IMR-90 (cell line): Measurements from ENCODE around the gene PSME2. TPM values are rescaled to one million over a fixed set of nuclear protein-coding genes. Genes with fewer than 3 reads are reported as not detected.

Experiments
- ATAC-seq: fragments of 200-7000 bp; cut with Tn5 transposase; 2 replicates; pipeline ENCODE4 v1.9.1; 2020; ENCODE audit warnings: low read depth, mild to moderate bottlenecking, moderate library complexity
- BruUV-seq: library from RNA; stranded (reverse); fragments of 400-500 nt; replicated peaks from 2 replicates; lab custom pipeline; 2021; lab: Mats Ljungman, UMichigan
- CTCF ChIA-PET: fragments of 300-600 bp; formaldehyde crosslinking; extraction: SDS; loops from one replicate; lab custom pipeline; 2021; ENCODE audit warnings: antibody characterized with exemption; lab: Yijun Ruan, JAX
- POLR2A ChIA-PET: fragments of 300-600 bp; sonication (Branson Sonifier 250); formaldehyde crosslinking; loops from one replicate; lab custom pipeline; 2022; ENCODE audit warnings: antibody characterized with exemption; ENCODE audit not compliant: unreplicated experiment; lab: Charles Lee
- DNase-seq: peaks from one replicate; pipeline ENCODE4 v3.0.0; 2013
- H2AFZ ChIP-seq: replicated peaks from 2 replicates; pipeline ENCODE3; 2013; ENCODE audit warnings: low read length, mild to moderate bottlenecking; ENCODE audit not compliant: poor library complexity
- H2AK5ac ChIP-seq: 2 replicates; pipeline ENCODE4 v1.6.1; 2013; ENCODE audit warnings: low read depth, low read length, inconsistent platforms
- H2AK9ac ChIP-seq: replicated peaks from 2 replicates; pipeline ENCODE3; 2013; ENCODE audit warnings: mild to moderate bottlenecking, low read depth, low read length, moderate library complexity; ENCODE audit not compliant: poor library complexity
- H2BK120ac ChIP-seq: 2 replicates; pipeline ENCODE4 v1.6.1; 2013; ENCODE audit warnings: low read depth, low read length, inconsistent platforms
- H2BK15ac ChIP-seq: 3 replicates; pipeline ENCODE4 v1.6.1; 2013; ENCODE audit warnings: low read depth, low read length, inconsistent platforms
- H2BK20ac ChIP-seq: 2 replicates; pipeline ENCODE4 v1.6.1; 2013; ENCODE audit warnings: low read depth, mild to moderate bottlenecking, inconsistent platforms, low read length, moderate library complexity
- H2BK5ac ChIP-seq: 2 replicates; pipeline ENCODE4 v1.6.1; 2013; ENCODE audit warnings: mild to moderate bottlenecking, low read depth, low read length, inconsistent platforms; ENCODE audit not compliant: poor library complexity, severe bottlenecking
- H3K14ac ChIP-seq: replicated peaks from 2 replicates; pipeline ENCODE4 v1.6.1; 2013; ENCODE audit warnings: low read depth, low read length, inconsistent platforms
- H3K18ac ChIP-seq: 2 replicates; pipeline ENCODE4 v1.6.1; 2013; ENCODE audit warnings: low read depth, low read length, control low read depth
- H3K23ac ChIP-seq: 2 replicates; pipeline ENCODE4 v1.6.1; 2013; ENCODE audit warnings: low read depth, low read length, inconsistent platforms
- H3K27ac ChIP-seq: 2 replicates; pipeline ENCODE4 v1.5.1; 2013; ENCODE audit warnings: mild to moderate bottlenecking, control low read depth, low read length; ENCODE audit not compliant: insufficient read depth
- H3K27me3 ChIP-seq: 2 replicates; pipeline ENCODE4 v1.6.1; 2013; ENCODE audit warnings: low read length; ENCODE audit not compliant: control insufficient read depth, insufficient read depth
- H3K36me3 ChIP-seq: 2 replicates; pipeline ENCODE4 v1.6.1; 2013; ENCODE audit warnings: low read length, mixed read lengths; ENCODE audit not compliant: control insufficient read depth, insufficient read depth
- H3K4ac ChIP-seq: 2 replicates; pipeline ENCODE4 v1.6.1; 2013; ENCODE audit warnings: low read depth, low read length, inconsistent platforms
- H3K4me1 ChIP-seq: 2 replicates; pipeline ENCODE4 v1.6.1; 2013; ENCODE audit warnings: low read length, mixed read lengths; ENCODE audit not compliant: control insufficient read depth, insufficient read depth
- H3K4me2 ChIP-seq: 2 replicates; pipeline ENCODE4 v1.6.1; 2013; ENCODE audit warnings: low read depth, mild to moderate bottlenecking, control low read depth, low read length, moderate library complexity
- H3K4me3 ChIP-seq: 2 replicates; pipeline ENCODE4 v1.5.1; 2013; ENCODE audit warnings: low read depth, mild to moderate bottlenecking, control low read depth, low read length, moderate library complexity; ENCODE audit not compliant: insufficient read depth
- H3K56ac ChIP-seq: 2 replicates; pipeline ENCODE4 v1.6.1; 2013; ENCODE audit warnings: low read length, inconsistent platforms; ENCODE audit not compliant: insufficient read depth; ENCODE audit errors: extremely low read depth
- H3K79me1 ChIP-seq, 2 experiments: 2 replicates each; pipeline ENCODE4 v1.6.1; 2013; ENCODE audit warnings: low read length in 2 of 2, inconsistent platforms in 1 of 2, low read depth in 1 of 2
- H3K9ac ChIP-seq: 2 replicates; pipeline ENCODE4 v1.6.1; 2013; ENCODE audit warnings: low read depth, low read length, control low read depth
- H3K9me1 ChIP-seq: 2 replicates; pipeline ENCODE4 v1.6.1; 2013; ENCODE audit warnings: low read length, inconsistent platforms; ENCODE audit not compliant: insufficient read depth
- H3K9me3 ChIP-seq: 2 replicates; pipeline ENCODE4 v1.6.1; 2013; ENCODE audit warnings: low read length; ENCODE audit not compliant: control insufficient read depth, insufficient read depth
- H4K20me1 ChIP-seq: 2 replicates; pipeline ENCODE4 v1.6.1; 2013; ENCODE audit warnings: low read length, inconsistent platforms; ENCODE audit not compliant: insufficient read depth
- H4K5ac ChIP-seq: 2 replicates; pipeline ENCODE4 v1.6.1; 2013; ENCODE audit warnings: mild to moderate bottlenecking, low read depth, low read length, control low read depth
- H4K8ac ChIP-seq, 2 experiments: 2 replicates each; pipeline ENCODE4 v1.6.1; 2013; ENCODE audit warnings: low read depth in 2 of 2, low read length in 2 of 2, control low read depth in 1 of 2, inconsistent platforms in 1 of 2
- H4K91ac ChIP-seq: 2 replicates; pipeline ENCODE4 v1.6.1; 2013; ENCODE audit warnings: low read depth, low read length, inconsistent platforms; ENCODE audit not compliant: insufficient read depth
- MAFK ChIP-seq: IDR thresholded peaks from 2 replicates; pipeline ENCODE4 v1.6.1; 2012; ENCODE audit warnings: low read depth, low read length, improper control_type of control experiment
- POLR2A ChIP-seq: IDR thresholded peaks from 2 replicates; pipeline ENCODE4 v1.6.1; 2012; ENCODE audit warnings: mild to moderate bottlenecking, low read depth, low read length
- RAD21 ChIP-seq: IDR thresholded peaks from 2 replicates; pipeline ENCODE4 v1.6.1; 2012; ENCODE audit warnings: low read length, improper control_type of control experiment
- RCOR1 ChIP-seq: IDR thresholded peaks from 2 replicates; pipeline ENCODE4 v1.6.1; 2012; ENCODE audit warnings: mild to moderate bottlenecking, low read length, improper control_type of control experiment; ENCODE audit not compliant: insufficient replicate concordance
- RFX5 ChIP-seq: IDR thresholded peaks from 2 replicates; pipeline ENCODE4 v1.8.0; 2012; ENCODE audit warnings: low read depth, mild to moderate bottlenecking, low read length, moderate library complexity
- SMC3 ChIP-seq: fragments of 150-350 bp; IDR thresholded peaks from 2 replicates; pipeline ENCODE4 v1.6.1; 2016; ENCODE audit warnings: low read depth, mild to moderate bottlenecking, antibody characterized with exemption, low read length, moderate library complexity
- WGBS, 2 experiments: methylation state at CpG; one replicate each; pipeline versions ENCODE4 v1.1.5 to v1.1.7; 2013; ENCODE audit warnings: missing lambda C conversion rate in 2 of 2; ENCODE audit not compliant: insufficient read length in 1 of 2; ENCODE audit errors: extremely low coverage in 2 of 2; 5-methylcytosine and 5-hydroxymethylcytosine counted together
- dilution Hi-C: fragments of 300-500 bp; cut with HindIII; formaldehyde crosslinking; loops from one replicate; pipeline ENCODE4 v1.14.3; 2018; ENCODE audit warnings: low sequenced_read_pairs; ENCODE audit not compliant: unreplicated experiment
- in situ Hi-C: fragments of 300-500 bp; cut with MboI; formaldehyde crosslinking; loops from 3 replicates; pipeline ENCODE4 v1.14.3; 2019; ENCODE audit warnings: low sequenced_read_pairs, inconsistent platforms, mixed read lengths
- intact Hi-C: fragments of 100-400 bp; cut with micrococcal nuclease; formaldehyde crosslinking; loops from 2 replicates; pipeline ENCODE4 v1.10.0; 2022
- polyA plus RNA-seq, 3 experiments: library from polyadenylated mRNA; depleted of rRNA; stranded (reverse); fragments of >200 nt; gene quantifications; 2 replicates each; pipeline ENCODE4 v1.2.3, GENCODE V29; 2012; ENCODE audit warnings: low replicate concordance in 1 of 3
- total RNA-seq: library from RNA; depleted of rRNA; stranded (reverse); fragments of >200 nt; gene quantifications from 2 replicates; pipeline ENCODE4 v1.2.3, GENCODE V29; 2012
- TF ChIP-seq, protein P1 (sequence below): conservative IDR thresholded peaks from 2 replicates; pipeline ENCODE4 v1.5.1; 2012; ENCODE audit warnings: mild to moderate bottlenecking, low read depth, low read length, improper control_type of control experiment
- TF ChIP-seq, protein P2 (sequence below): fragments of 150-350 bp; IDR thresholded peaks from 2 replicates; pipeline ENCODE4 v1.6.1; 2016; ENCODE audit warnings: low read depth, mild to moderate bottlenecking, low read length, moderate library complexity, borderline replicate concordance

PSME2 gene
- total and polyA plus RNA-seq, 2 of the 4 experiments (the other 2 are of a cell fraction) = 104 to 141 TPM

DNA sequence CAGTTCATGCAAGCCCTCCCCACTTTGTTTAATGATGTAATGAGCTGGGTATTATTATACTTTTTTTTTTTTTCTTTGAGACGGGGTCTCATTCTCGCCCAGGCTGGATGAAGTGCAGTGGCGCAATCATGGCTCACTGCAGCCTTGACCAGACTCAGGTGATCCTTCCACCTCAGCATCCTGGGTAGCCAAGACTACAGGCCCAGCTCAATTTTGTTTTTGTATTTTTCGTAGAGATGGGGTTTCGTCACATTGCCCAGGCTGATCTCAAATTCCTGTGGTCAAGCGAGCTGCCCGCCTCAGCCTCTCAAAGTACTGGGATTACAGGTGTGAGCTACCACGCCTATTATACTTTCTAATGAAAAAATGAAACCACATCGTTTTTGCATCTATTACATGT lies 36.4 kb downstream of the PSME2 start:
- ChIA-PET POLR2A (no interaction called here), CTCF (interaction anchor here (0.7 to 3.9 kb wide), 2 partner anchors 52 to 176 kb away, joined by 7 to 41 read pairs; no protein-coding TSS in a partner anchor)
- TF ChIP-seq, protein P1, sequence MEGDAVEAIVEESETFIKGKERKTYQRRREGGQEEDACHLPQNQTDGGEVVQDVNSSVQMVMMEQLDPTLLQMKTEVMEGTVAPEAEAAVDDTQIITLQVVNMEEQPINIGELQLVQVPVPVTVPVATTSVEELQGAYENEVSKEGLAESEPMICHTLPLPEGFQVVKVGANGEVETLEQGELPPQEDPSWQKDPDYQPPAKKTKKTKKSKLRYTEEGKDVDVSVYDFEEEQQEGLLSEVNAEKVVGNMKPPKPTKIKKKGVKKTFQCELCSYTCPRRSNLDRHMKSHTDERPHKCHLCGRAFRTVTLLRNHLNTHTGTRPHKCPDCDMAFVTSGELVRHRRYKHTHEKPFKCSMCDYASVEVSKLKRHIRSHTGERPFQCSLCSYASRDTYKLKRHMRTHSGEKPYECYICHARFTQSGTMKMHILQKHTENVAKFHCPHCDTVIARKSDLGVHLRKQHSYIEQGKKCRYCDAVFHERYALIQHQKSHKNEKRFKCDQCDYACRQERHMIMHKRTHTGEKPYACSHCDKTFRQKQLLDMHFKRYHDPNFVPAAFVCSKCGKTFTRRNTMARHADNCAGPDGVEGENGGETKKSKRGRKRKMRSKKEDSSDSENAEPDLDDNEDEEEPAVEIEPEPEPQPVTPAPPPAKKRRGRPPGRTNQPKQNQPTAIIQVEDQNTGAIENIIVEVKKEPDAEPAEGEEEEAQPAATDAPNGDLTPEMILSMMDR = no peak
- TF ChIP-seq SMC3 (no peak), RFX5 (no peak), RAD21 (no peak), RCOR1 (no peak), MAFK (no peak), POLR2A (no peak)
- TF ChIP-seq, protein P2, sequence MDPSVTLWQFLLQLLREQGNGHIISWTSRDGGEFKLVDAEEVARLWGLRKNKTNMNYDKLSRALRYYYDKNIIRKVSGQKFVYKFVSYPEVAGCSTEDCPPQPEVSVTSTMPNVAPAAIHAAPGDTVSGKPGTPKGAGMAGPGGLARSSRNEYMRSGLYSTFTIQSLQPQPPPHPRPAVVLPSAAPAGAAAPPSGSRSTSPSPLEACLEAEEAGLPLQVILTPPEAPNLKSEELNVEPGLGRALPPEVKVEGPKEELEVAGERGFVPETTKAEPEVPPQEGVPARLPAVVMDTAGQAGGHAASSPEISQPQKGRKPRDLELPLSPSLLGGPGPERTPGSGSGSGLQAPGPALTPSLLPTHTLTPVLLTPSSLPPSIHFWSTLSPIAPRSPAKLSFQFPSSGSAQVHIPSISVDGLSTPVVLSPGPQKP = no peak
- dilution Hi-C loops (no loop called here), in situ Hi-C loops (no loop called here), intact Hi-C loops (no loop called here)
- Histone ChIP-seq H3K23ac (no peak overlapping the region), H3K14ac (no peak overlapping the region), H4K20me1 (no peaks in the 10 kb centered on the region), H3K56ac (no peak overlapping the region), H2AK5ac (no peak overlapping the region), H3K4me3 (no peak overlapping the region), H4K8ac (no peak overlapping the region), H2BK20ac (no peak overlapping the region), H3K36me3 (no peaks in the 10 kb centered on the region), H2BK120ac (no peak overlapping the region), H3K18ac (no peak overlapping the region), H3K4me1 (no peaks in the 10 kb centered on the region), H2BK5ac (no peak overlapping the region), H3K9me1 (no peaks in the 10 kb centered on the region), H2AK9ac (no peak overlapping the region), H2AFZ (no peak overlapping the region), H3K27me3 (no peaks in the 10 kb centered on the region), H4K5ac (no peak overlapping the region), H3K79me1 (no peaks in the 10 kb centered on the region), H3K4me2 (no peak overlapping the region), H4K91ac (no peak overlapping the region), H2BK15ac (no peak overlapping the region), H3K9ac (no peak overlapping the region), H3K9me3 (no peaks in the 10 kb centered on the region), H3K27ac (no peak overlapping the region), H3K4ac (no peak overlapping the region)
- ATAC-seq (no peak), DNase-seq (no peak)
- no TSS peak for BruUV-seq
- WGBS, 2 experiments = 80% methylated on average over 1 of the region's 9 CpGs; no CpG with 5 or more reads in 1 of the 2 experiments
